Measurements from ENCODE around the gene BSN. TPM values are rescaled to one million over a fixed set of nuclear protein-coding genes. Genes with fewer than 3 reads are reported as not detected.

The BSN gene
- total RNA-seq, 1 donor = 0.27 TPM

DNA sequence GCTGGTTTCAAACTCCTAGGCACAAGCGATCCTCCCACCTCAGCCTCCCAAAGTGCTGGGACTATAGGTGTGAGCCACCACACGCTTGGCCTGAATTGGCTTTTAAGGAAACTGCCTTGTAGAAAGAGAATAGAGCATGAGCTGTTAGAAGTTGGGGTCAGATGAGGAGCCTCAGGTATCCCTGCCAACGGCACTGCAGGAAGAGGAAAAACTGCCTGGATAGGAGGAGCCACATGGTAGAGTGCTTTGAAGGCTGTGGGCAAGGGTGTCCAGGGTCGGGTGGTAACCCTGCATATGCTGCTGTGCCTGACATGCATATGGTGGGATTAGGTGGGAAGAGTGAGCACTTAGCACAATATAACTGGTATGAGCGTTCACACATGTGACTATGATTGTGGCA, 55.0 kb downstream of the BSN start:
- TF ChIP-seq, protein P1, sequence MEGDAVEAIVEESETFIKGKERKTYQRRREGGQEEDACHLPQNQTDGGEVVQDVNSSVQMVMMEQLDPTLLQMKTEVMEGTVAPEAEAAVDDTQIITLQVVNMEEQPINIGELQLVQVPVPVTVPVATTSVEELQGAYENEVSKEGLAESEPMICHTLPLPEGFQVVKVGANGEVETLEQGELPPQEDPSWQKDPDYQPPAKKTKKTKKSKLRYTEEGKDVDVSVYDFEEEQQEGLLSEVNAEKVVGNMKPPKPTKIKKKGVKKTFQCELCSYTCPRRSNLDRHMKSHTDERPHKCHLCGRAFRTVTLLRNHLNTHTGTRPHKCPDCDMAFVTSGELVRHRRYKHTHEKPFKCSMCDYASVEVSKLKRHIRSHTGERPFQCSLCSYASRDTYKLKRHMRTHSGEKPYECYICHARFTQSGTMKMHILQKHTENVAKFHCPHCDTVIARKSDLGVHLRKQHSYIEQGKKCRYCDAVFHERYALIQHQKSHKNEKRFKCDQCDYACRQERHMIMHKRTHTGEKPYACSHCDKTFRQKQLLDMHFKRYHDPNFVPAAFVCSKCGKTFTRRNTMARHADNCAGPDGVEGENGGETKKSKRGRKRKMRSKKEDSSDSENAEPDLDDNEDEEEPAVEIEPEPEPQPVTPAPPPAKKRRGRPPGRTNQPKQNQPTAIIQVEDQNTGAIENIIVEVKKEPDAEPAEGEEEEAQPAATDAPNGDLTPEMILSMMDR (IDR thresholded peaks at IDR 0.05; ENCODE audit: insufficient read depth, low read length) = no peak
- DNase-seq (ENCODE audit: low read depth) = no peak
- no peak overlapping the region for H3K4me3 ChIP-seq (ENCODE audit: low read depth, low read length)

DNA sequence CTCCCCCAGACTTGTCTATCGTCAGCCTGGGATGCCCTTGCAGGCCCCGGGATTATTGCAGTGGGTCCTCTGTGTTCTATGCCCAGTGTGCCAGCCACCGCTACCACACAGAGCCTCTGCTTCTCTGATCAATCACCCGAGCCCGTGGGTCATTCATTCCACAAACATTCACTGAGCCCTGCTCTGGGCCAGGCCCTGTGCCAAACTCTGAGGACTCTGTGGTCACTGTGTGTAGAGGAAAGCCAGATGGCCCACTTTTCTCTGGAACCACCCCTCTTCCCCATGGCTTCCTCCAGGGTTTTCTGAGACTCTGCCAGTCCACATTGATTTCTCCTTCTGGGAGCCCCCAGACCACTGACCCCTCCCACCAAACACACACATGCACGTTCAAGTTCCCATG, 55.5 kb downstream of the BSN start:
- H3K4me3 ChIP-seq (ENCODE audit: low read depth, low read length) = no peak overlapping the region
- no peak for DNase-seq (ENCODE audit: low read depth)
- TF ChIP-seq, protein P1 (IDR thresholded peaks at IDR 0.05; ENCODE audit: insufficient read depth, low read length) = no peak

GRCh38 chr3:49610666-49611280, 56.5 kb downstream of the BSN start:
- TF ChIP-seq, protein P1 (IDR thresholded peaks at IDR 0.05; ENCODE audit: insufficient read depth, low read length) = no peak
- no peak for DNase-seq (ENCODE audit: low read depth)
- no peak overlapping the region for H3K4me3 ChIP-seq (ENCODE audit: low read depth, low read length)

GRCh38 chr3:49611291-49611690, 57.0 kb downstream of the BSN start:
- DNase-seq (ENCODE audit: low read depth) = no peak
- no peak overlapping the region for H3K4me3 ChIP-seq (ENCODE audit: low read depth, low read length)
- TF ChIP-seq, protein P1 (IDR thresholded peaks at IDR 0.05; ENCODE audit: insufficient read depth, low read length) = no peak

DNA sequence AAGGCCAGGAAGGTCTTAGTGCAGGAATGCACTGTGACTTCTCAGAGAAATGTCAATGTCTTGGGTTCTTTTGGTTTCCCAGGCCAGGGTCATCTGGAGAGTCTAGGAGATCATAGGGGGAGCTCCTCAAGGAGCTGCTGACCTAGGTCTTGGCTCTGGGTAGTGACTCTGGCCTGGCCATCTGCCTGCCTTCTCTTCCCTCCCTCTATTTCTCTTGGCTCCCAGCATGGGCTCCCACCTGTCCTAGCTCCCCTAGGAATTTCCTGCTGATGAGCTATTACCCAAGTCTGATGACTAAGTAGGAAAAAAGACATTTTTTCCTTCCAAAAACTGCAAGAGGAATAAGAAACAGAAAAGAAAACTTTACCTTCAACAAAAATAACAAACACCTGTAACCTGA, 57.4 kb downstream of the BSN start:
- H3K4me3 ChIP-seq (ENCODE audit: low read depth, low read length) = no peak overlapping the region
- TF ChIP-seq, protein P1 (IDR thresholded peaks at IDR 0.05; ENCODE audit: insufficient read depth, low read length) = no peak
- peak; percentile 21 for DNase-seq (ENCODE audit: low read depth)

- H3K4me3 ChIP-seq (ENCODE audit: low read depth, low read length) = no peak overlapping the region
- no peak for DNase-seq (ENCODE audit: low read depth)
- TF ChIP-seq, protein P1 (IDR thresholded peaks at IDR 0.05; ENCODE audit: insufficient read depth, low read length) = no peak
These were observed 60.7 kb downstream of the BSN start for GRCh38 chr3:49614936-49615335.

- TF ChIP-seq, protein P1 (IDR thresholded peaks at IDR 0.05; ENCODE audit: insufficient read depth, low read length) = no peak
- H3K4me3 ChIP-seq (ENCODE audit: low read depth, low read length) = no peak overlapping the region
- no peak for DNase-seq (ENCODE audit: low read depth)
These were observed 61.8 kb downstream of the BSN start for GRCh38 chr3:49616061-49616460.
